HCT116 (cell line): Measurements from ENCODE around the gene TNIK.

ENCODE experiments used
- CTCF ChIP-seq, 3 experiments: fragments of 200-600 bp in 1 of 3; sonication (generic) in 1 of 3; IDR thresholded peaks in 2 of 3; conservative IDR thresholded peaks in 1 of 3; 2 replicates each; pipeline ENCODE4 v1.5.1; 2012 to 2017; ENCODE audit warnings: low read depth in 2 of 3, low read length in 2 of 3, antibody characterized with exemption in 1 of 3, borderline replicate concordance in 1 of 3, control low read depth in 1 of 3, mild to moderate bottlenecking in 1 of 3, mixed read lengths in 1 of 3, mixed run types in 1 of 3, moderate library complexity in 1 of 3; ENCODE audit not compliant: insufficient read depth in 1 of 3
- ELF1 ChIP-seq: IDR thresholded peaks from 2 replicates; pipeline ENCODE4 v1.6.1; 2012; ENCODE audit warnings: low read depth, borderline replicate concordance
- EZH2 ChIP-seq: fragments of 200-600 bp; sonication (generic); IDR thresholded peaks from 2 replicates; pipeline ENCODE4 v1.6.1; 2017; ENCODE audit warnings: antibody characterized with exemption, mixed run types
- EZH2phosphoT487 ChIP-seq: fragments of 200-600 bp; IDR thresholded peaks from 2 replicates; pipeline ENCODE4 v1.6.1; 2018; ENCODE audit warnings: antibody characterized with exemption, borderline replicate concordance
- FOSL1 ChIP-seq: IDR thresholded peaks from 2 replicates; pipeline ENCODE4 v1.6.1; 2012; ENCODE audit warnings: low read depth
- MAX ChIP-seq: IDR thresholded peaks from 2 replicates; pipeline ENCODE4 v1.6.1; 2012
- POLR2A ChIP-seq: IDR thresholded peaks from 2 replicates; pipeline ENCODE4 v1.7.0; 2011; ENCODE audit warnings: borderline replicate concordance; ENCODE audit not compliant: insufficient read depth, insufficient read length; ENCODE audit errors: extremely low read depth
- POLR2AphosphoS5 ChIP-seq: IDR thresholded peaks from 2 replicates; pipeline ENCODE4 v1.6.1; 2011; ENCODE audit warnings: mild to moderate bottlenecking, low read depth, low read length, moderate library complexity
- RAD21 ChIP-seq: IDR thresholded peaks from 2 replicates; pipeline ENCODE4 v1.6.1; 2012; ENCODE audit warnings: low read depth, mild to moderate bottlenecking
- REST ChIP-seq: IDR thresholded peaks from 2 replicates; pipeline ENCODE4 v1.6.1; 2012; ENCODE audit warnings: low read depth
- SIN3A ChIP-seq: IDR thresholded peaks from 2 replicates; pipeline ENCODE4 v1.6.1; 2012; ENCODE audit warnings: low read depth
- ZBTB33 ChIP-seq: IDR thresholded peaks from 2 replicates; pipeline ENCODE4 v1.6.1; 2011; ENCODE audit warnings: mild to moderate bottlenecking, low read length, moderate library complexity; ENCODE audit not compliant: insufficient replicate concordance; ENCODE audit errors: extremely low read depth
- ZFX ChIP-seq: fragments of 450-650 bp; IDR thresholded peaks from 2 replicates; pipeline ENCODE4 v1.6.1; 2017
- ZNF274 ChIP-seq: fragments of 200-500 bp; sonication (Bioruptor generic); IDR thresholded peaks from 2 replicates; pipeline ENCODE4 v1.6.1; 2014; ENCODE audit warnings: mild to moderate bottlenecking, low read depth, low read length, inconsistent platforms

GRCh38 chr3:171057072-171057471 is 403.1 kb downstream of the TNIK start:
- no peak for TF ChIP-seq CTCF (IDR thresholded peaks at IDR 0.05 in 2 of 3, conservative IDR thresholded peaks at IDR 0.05 in 1 of 3; ENCODE audit: borderline replicate concordance in 1 of 3, insufficient read depth in 1 of 3, low read depth in 2 of 3, low read length in 2 of 3)
- TF ChIP-seq EZH2phosphoT487 = no peak
- TF ChIP-seq POLR2A = no peak
- TF ChIP-seq POLR2AphosphoS5 = no peak
- no peak for TF ChIP-seq MAX
- no peak for TF ChIP-seq SIN3A
- TF ChIP-seq ZBTB33 = no peak
- no peak for TF ChIP-seq ELF1
- no peak for TF ChIP-seq EZH2
- TF ChIP-seq ZFX = no peak
- TF ChIP-seq FOSL1 = no peak
- TF ChIP-seq REST = no peak
- no peak for TF ChIP-seq RAD21
- TF ChIP-seq ZNF274 = no peak
